HG03354 (cell line): ENCODE measurements around the gene LRRC73.
"Not testable (repeated sequence)": the region's sequence is repeated elsewhere in the genome, so short reads cannot be mapped to it uniquely, and the experiment has no call there.

Source experiments
- ATAC-seq: cut with Tn5 transposase; IDR thresholded peaks from one replicate; pipeline ENCODE4 v1.9.1; 2021; ENCODE audit warnings: mild to moderate bottlenecking; ENCODE audit not compliant: unreplicated experiment, poor library complexity, severe bottlenecking

LRRC73 gene

GRCh38 chr6:43515808-43516207 lies 5.7 kb upstream of the LRRC73 start:
- no peak for ATAC-seq

- no peak for ATAC-seq
Measured at GRCh38 chr6:43511824-43512415, 1.8 kb upstream of the LRRC73 start.

- ATAC-seq: no peak
Measured at GRCh38 chr6:43510827-43511163, 649 bp upstream of the LRRC73 start.

- peak; percentile 16 for ATAC-seq
Measured at GRCh38 chr6:43509142-43509983, 783 bp downstream of the LRRC73 start.

- ATAC-seq: no peak
Measured at GRCh38 chr6:43508481-43509141, 1.5 kb downstream of the LRRC73 start.

GRCh38 chr6:43506667-43507471 lies 3.3 kb downstream of the LRRC73 start:
- ATAC-seq: peak; percentile 52

- no peak for ATAC-seq
Measured at GRCh38 chr6:43506171-43506570, 4.0 kb downstream of the LRRC73 start.

GRCh38 chr6:43505718-43506117 lies 4.4 kb downstream of the LRRC73 start:
- no peak for ATAC-seq

- ATAC-seq: no peak
Measured at GRCh38 chr6:43504756-43505593, 5.2 kb downstream of the LRRC73 start.

GRCh38 chr6:43503443-43503842 lies 6.7 kb downstream of the LRRC73 start:
- ATAC-seq: no peak

- ATAC-seq: no peak
Measured at GRCh38 chr6:43502666-43503065, 7.5 kb downstream of the LRRC73 start.

GRCh38 chr6:43500921-43501320 lies 9.2 kb downstream of the LRRC73 start:
- no peak for ATAC-seq

GRCh38 chr6:43499028-43499815 lies 10.9 kb downstream of the LRRC73 start:
- ATAC-seq: no peak

- not testable (repeated sequence) for ATAC-seq
Measured at GRCh38 chr6:43498291-43498690, 11.9 kb downstream of the LRRC73 start.

GRCh38 chr6:43497689-43498088 lies 12.5 kb downstream of the LRRC73 start:
- ATAC-seq: no peak

- no peak for ATAC-seq
Measured at GRCh38 chr6:43497129-43497396, 13.1 kb downstream of the LRRC73 start.

GRCh38 chr6:43496370-43497128 lies 13.6 kb downstream of the LRRC73 start:
- no peak for ATAC-seq

GRCh38 chr6:43495409-43495941 lies 14.7 kb downstream of the LRRC73 start:
- ATAC-seq: no peak
